Upper lobe of left lung (tissue), 6 donors: ENCODE results near the gene UBE3B. TPM values are rescaled to one million over a fixed set of nuclear protein-coding genes. Genes with fewer than 3 reads are reported as not detected.

ENCODE experiments used
- ATAC-seq, 2 donors: fragments of 200-7000 bp; cut with Tn5 transposase; one replicate each; pipeline ENCODE4 v1.9.1; 2022; ENCODE audit warnings: mild to moderate bottlenecking in 2 of 2, moderate library complexity in 2 of 2; ENCODE audit not compliant: low FRiP score in 2 of 2
- DNase-seq, 2 donors: peaks; one replicate each; pipeline ENCODE4 v3.0.0-alpha.2; 2019 to 2020
- H3K27ac ChIP-seq, 4 donors: fragments of 200-600 bp; sonication (generic); one replicate each; pipeline ENCODE4 v1.5.1; 2016 to 2019
- H3K27me3 ChIP-seq, 4 donors: fragments of 200-600 bp; sonication (generic); one replicate each; pipeline ENCODE4 v1.5.1; 2017 to 2019
- H3K36me3 ChIP-seq, 4 donors: fragments of 200-600 bp; sonication (generic); one replicate each; pipeline ENCODE4 v1.5.1; 2016 to 2019
- H3K4me1 ChIP-seq, 4 donors: fragments of 200-600 bp; sonication (generic); one replicate each; pipeline ENCODE4 v1.5.1; 2018 to 2019
- H3K4me3 ChIP-seq, 4 donors: fragments of 200-600 bp; sonication (generic); one replicate each; pipeline ENCODE4 v1.5.1; 2017 to 2019; ENCODE audit warnings: mild to moderate bottlenecking in 2 of 4, moderate library complexity in 1 of 4
- H3K9me3 ChIP-seq, 4 donors: fragments of 200-600 bp; sonication (generic); one replicate each; pipeline ENCODE4 v1.5.1; 2018 to 2019
- EP300 ChIP-seq, 4 donors: sonication (generic); formaldehyde crosslinking; IDR thresholded peaks; one replicate each; pipeline ENCODE4 v1.5.1; 2017; ENCODE audit warnings: antibody characterized with exemption in 4 of 4, control low read depth in 2 of 4
- POLR2A ChIP-seq, 4 donors: fragments of 450-650 bp; IDR thresholded peaks; one replicate each; pipeline ENCODE4 v1.5.1; 2016 to 2017; ENCODE audit warnings: antibody characterized with exemption in 4 of 4, mild to moderate bottlenecking in 2 of 4
- POLR2AphosphoS5 ChIP-seq, 2 donors: sonication (generic); formaldehyde crosslinking; IDR thresholded peaks; one replicate each; pipeline ENCODE4 v1.5.1; 2017; ENCODE audit warnings: antibody characterized with exemption in 2 of 2
- WGBS, 2 donors: methylation state at CpG; one replicate each; pipeline ENCODE4 v1.1.5; 2017 to 2018; 5-methylcytosine and 5-hydroxymethylcytosine counted together
- total RNA-seq, 6 donors: library from RNA; depleted of rRNA in 4 of 6; stranded (reverse); fragments of >200 nt in 4 of 6; gene quantifications; one replicate each; pipeline versions ENCODE4 v1.1.0 to v1.2.1, GENCODE V29; 2016 to 2021
- TF ChIP-seq, protein P1 (sequence below), 6 experiments: fragments of 450-650 bp in 4 of 6; fragments of 200-600 bp in 2 of 6; sonication (generic) in 2 of 6; IDR thresholded peaks; one replicate each; pipeline ENCODE4 v1.5.1; 2016 to 2019; ENCODE audit warnings: antibody characterized with exemption in 6 of 6
- donor health status: DM: no; HTN: no; CAD: no; lungs with moderate emphysema.
- donor health status: DM: no; HTN: yes; CAD: no; lungs with severe emphysema.

The UBE3B gene
- total RNA-seq, 6 donors from 2014 or later = 27.0 to 69.1 (median 44.7) TPM

DNA sequence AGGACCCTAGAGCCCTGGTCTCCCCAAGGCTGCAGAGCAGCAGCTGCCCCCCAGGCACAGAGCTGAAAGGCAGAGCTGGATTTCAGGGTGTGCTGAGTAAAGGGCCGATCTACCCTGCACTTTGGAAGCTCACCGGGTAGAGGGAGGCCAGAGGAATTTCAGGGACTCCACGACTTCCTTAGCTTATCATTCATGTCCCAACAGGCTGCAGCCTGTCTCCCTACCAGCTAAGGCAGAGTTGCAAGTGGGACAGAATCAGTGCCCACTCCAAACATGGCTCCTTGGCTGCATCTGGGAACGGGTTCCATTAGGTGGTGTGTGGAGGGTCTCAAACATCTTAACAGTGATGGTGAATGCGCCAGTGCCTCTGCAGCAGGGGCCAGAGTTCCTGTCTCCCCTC, 68.4 kb downstream of the UBE3B start:
- ATAC-seq (no peak), DNase-seq (no peak)
- TF ChIP-seq, protein P1, sequence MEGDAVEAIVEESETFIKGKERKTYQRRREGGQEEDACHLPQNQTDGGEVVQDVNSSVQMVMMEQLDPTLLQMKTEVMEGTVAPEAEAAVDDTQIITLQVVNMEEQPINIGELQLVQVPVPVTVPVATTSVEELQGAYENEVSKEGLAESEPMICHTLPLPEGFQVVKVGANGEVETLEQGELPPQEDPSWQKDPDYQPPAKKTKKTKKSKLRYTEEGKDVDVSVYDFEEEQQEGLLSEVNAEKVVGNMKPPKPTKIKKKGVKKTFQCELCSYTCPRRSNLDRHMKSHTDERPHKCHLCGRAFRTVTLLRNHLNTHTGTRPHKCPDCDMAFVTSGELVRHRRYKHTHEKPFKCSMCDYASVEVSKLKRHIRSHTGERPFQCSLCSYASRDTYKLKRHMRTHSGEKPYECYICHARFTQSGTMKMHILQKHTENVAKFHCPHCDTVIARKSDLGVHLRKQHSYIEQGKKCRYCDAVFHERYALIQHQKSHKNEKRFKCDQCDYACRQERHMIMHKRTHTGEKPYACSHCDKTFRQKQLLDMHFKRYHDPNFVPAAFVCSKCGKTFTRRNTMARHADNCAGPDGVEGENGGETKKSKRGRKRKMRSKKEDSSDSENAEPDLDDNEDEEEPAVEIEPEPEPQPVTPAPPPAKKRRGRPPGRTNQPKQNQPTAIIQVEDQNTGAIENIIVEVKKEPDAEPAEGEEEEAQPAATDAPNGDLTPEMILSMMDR (IDR thresholded peaks at IDR 0.05) = no peak
- TF ChIP-seq EP300 (IDR thresholded peaks at IDR 0.05) = no peak
- Histone ChIP-seq H3K4me1 (peaks cover 0 to 5% (median 2%) of the 10 kb centered on the region in 4 donors), H3K27ac (no peak overlapping the region), H3K36me3 (peaks cover 0 to 2% (median 0%) of the 10 kb centered on the region in 4 donors), H3K27me3 (peaks cover 0 to 7% (median 0%) of the 10 kb centered on the region in 4 donors), H3K4me3 (no peak overlapping the region), H3K9me3 (no peaks in the 10 kb centered on the region)
- WGBS, 2 donors = 68% methylated on average over 3 to 5 of the region's 5 CpGs

DNA sequence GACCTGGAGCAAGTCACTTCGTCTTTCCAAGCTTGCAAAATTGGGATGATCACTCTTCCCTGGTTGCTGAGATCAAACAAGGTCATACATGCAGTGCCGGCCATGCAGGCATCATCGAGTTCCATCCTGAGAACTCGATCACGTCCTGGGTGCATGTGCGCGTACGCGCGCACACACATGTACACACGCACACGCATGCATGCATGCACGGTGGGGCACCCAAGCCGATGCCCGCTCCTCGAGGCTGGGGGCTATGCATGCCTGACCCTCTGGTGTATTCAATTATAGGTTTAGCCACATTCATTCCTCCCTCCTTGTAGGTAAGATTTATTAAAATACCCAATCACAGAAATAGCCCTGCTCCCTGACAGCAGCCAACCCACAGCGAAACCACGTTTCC, 69.9 kb downstream of the UBE3B start:
- Histone ChIP-seq H3K27ac (no peak overlapping the region), H3K4me3 (no peak overlapping the region), H3K9me3 (no peaks in the 10 kb centered on the region), H3K36me3 (no peaks in the 10 kb centered on the region), H3K27me3 (peaks cover 0 to 7% (median 0%) of the 10 kb centered on the region in 4 donors), H3K4me1 (peaks cover 0 to 5% (median 2%) of the 10 kb centered on the region in 4 donors)
- DNase-seq = peak in 1 of 2 donors; percentile 61
- TF ChIP-seq POLR2A (IDR thresholded peaks at IDR 0.05) (no peak), EP300 (IDR thresholded peaks at IDR 0.05) (no peak), POLR2AphosphoS5 (IDR thresholded peaks at IDR 0.05) (no peak)
- TF ChIP-seq, protein P1 (IDR thresholded peaks at IDR 0.05) = no peak
- 89% methylated on average over 18 of the region's 18 CpGs for WGBS, 2 donors
- no peak for ATAC-seq

DNA sequence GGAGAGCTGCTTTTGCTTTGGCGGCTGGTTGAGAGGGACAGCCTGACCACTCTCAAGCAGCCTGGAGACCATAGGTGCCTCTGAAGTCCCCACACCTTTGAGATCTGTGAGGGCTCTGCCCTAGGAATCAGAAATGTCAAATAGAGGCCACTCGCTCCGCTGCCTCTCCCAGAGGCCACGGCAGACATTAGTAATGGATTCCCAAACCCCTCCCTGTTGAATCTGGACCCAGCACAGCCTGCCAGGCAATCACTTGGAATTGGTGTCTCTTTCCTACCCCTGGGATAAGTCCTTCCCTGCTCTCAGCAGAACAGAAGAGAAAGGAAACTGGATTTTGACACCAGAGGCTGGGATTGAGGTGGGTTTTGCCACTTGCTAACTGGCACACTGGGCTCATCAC, 70.8 kb downstream of the UBE3B start:
- H3K27ac ChIP-seq = no peak overlapping the region
- H3K27me3 ChIP-seq = peaks cover 0 to 7% (median 0%) of the 10 kb centered on the region in 4 donors
- peaks cover 0 to 5% (median 2%) of the 10 kb centered on the region in 4 donors for H3K4me1 ChIP-seq
- no peak overlapping the region for H3K4me3 ChIP-seq
- no peaks in the 10 kb centered on the region for H3K36me3 ChIP-seq
- 56 to 82% methylated on average over 3 to 4 of the region's 4 CpGs for WGBS, 2 donors
- DNase-seq = no peak
- TF ChIP-seq POLR2A (IDR thresholded peaks at IDR 0.05) (no peak), POLR2AphosphoS5 (IDR thresholded peaks at IDR 0.05) (no peak), EP300 (IDR thresholded peaks at IDR 0.05) (no peak)
- TF ChIP-seq, protein P1 (IDR thresholded peaks at IDR 0.05) = no peak
- H3K9me3 ChIP-seq = no peaks in the 10 kb centered on the region
- ATAC-seq = no peak

DNA sequence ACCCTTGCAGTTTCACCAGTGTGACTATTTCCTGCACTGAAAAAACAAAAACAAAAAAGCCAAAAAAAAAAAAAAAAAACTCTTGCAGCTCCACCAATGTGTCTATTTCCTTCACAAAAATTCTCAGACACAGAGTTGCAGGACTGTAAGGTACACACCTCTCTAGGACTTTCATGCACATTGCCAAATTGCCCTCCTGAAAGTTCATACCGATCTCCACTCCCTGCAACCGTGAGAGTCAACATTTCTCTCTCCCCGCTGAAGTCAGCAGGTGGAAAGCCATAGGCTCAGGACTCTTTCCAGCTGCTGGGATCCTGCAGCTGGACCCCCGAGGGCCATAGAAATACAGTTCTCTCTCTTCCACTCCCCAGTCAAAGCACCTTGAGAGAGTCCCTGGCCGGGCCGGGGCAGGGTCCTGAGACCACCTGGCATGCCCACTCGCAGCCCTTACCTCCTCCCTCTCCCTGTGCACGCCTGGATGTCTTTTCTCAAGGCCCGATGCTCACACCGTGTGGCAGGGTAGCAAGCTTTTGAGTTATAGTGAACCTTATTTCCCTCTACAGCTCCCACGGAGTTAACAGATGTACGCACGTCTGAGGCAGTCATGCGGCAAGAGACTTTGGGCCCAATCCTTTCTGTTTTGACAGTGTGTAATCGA, 72.3 kb downstream of the UBE3B start:
- Histone ChIP-seq H3K4me3 (no peak overlapping the region), H3K27ac (no peak overlapping the region), H3K27me3 (peaks cover 0 to 7% (median 0%) of the 10 kb centered on the region in 4 donors), H3K9me3 (no peaks in the 10 kb centered on the region), H3K36me3 (no peaks in the 10 kb centered on the region), H3K4me1 (peaks cover 0 to 5% (median 2%) of the 10 kb centered on the region in 4 donors)
- no peak for DNase-seq
- 51 to 61% methylated on average over 11 to 15 of the region's 15 CpGs for WGBS, 2 donors
- no peak for TF ChIP-seq EP300 (IDR thresholded peaks at IDR 0.05)
- TF ChIP-seq, protein P1 (IDR thresholded peaks at IDR 0.05) = no peak
- no peak for ATAC-seq

DNA sequence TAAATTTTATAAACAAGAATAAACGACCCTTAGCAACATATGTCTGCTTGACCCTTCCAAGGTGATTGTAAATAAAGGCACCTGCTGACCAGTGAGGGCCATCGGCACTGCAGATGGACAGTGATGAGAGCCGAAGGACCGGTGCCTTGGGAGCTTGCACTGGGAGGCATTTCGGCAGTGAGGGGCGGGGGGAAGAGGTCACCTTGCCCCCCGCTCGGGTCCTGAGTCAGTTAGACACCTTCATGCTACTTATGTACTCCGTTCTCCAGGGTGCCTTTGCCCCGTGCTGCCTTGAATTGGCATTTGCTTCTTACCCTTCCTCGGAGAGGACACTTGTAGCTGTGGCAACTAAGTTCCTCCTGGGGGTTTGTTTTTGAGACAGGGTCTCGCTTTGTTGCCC, 72.8 kb downstream of the UBE3B start:
- TF ChIP-seq, protein P1 (IDR thresholded peaks at IDR 0.05) = no peak
- TF ChIP-seq EP300 (IDR thresholded peaks at IDR 0.05) = no peak
- TF ChIP-seq POLR2AphosphoS5 (IDR thresholded peaks at IDR 0.05) = no peak
- no peak for TF ChIP-seq POLR2A (IDR thresholded peaks at IDR 0.05)
- Histone ChIP-seq H3K9me3 (no peaks in the 10 kb centered on the region), H3K36me3 (no peaks in the 10 kb centered on the region), H3K27ac (no peak overlapping the region), H3K4me1 (peaks cover 0 to 2% (median under 1%) of the 10 kb centered on the region in 4 donors), H3K27me3 (peaks cover 0 to 7% (median 0%) of the 10 kb centered on the region in 4 donors), H3K4me3 (no peak overlapping the region)
- ATAC-seq = no peak
- WGBS, 2 donors = 69 to 78% methylated on average over 12 of the region's 12 CpGs
- no peak for DNase-seq
